HL-60/S4 (cell line): ENCODE measurements around the gene ZBTB47.

Experiments
- in situ Hi-C: fragments of 300-500 bp; cut with MboI; formaldehyde crosslinking; loops from 2 replicates; pipeline ENCODE4 v1.14.3; 2022; ENCODE audit warnings: low sequenced_read_pairs

The ZBTB47 gene

GRCh38 chr3:42652611-42653302, 740 bp upstream of the ZBTB47 start:
- in situ Hi-C loops: no loop called here

DNA sequence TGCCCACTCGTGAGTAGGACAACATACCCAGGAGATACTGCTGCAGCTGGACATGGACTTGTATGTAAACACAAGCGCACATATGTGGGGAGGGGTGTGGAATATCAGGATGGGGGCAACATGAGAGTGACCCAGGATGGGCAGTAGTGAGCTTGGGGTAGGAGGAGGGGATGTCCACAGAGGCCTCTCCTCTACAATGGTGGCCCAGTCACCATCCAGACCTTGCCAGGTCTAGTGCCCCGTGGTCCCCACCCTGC, 266 bp upstream of the ZBTB47 start:
- in situ Hi-C loops: no loop called here

DNA sequence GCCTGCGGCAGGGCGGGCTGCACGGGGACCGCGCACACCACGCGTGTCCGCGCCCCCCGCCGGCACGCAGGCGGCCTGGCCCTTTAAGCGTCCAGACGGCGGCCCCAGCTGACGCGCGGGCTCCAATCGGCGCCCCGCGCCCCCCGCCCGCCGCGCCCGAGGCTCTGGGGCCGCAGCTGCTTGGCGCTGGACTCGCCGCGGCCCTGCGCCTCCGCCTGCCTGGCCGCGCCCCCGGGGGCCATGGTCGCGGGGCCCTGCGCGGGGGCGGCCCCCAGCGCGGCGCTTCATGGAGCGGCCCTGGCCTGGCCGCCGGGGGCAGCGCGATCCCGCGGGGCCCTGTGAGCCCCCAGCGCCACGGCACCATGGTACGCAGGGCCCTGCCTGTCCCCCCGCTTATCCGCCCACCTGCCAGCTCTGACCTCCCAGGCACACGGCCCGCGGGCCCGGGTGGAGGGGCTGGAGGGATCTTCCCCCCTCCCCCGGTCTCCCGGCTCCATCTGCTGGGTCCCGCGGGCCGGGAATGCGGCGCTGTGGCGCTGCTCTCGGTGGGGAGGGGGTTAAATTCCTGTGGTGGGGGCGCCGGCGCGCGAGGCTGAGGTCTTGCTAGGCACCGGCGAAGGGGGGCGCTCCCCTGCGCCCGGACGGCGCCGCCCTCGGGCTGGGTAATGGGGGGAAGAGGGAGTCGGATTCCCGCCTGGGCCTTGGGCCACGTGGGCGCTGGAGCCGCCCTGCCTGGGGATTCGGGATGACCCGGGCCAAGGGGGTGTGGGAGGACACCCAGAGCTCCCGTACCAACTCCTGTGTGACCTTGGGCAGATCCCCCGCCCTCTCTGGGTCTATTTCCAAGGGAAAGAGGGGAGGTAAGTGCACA, 1.1 kb downstream of the ZBTB47 start:
- in situ Hi-C loops: no loop called here

DNA sequence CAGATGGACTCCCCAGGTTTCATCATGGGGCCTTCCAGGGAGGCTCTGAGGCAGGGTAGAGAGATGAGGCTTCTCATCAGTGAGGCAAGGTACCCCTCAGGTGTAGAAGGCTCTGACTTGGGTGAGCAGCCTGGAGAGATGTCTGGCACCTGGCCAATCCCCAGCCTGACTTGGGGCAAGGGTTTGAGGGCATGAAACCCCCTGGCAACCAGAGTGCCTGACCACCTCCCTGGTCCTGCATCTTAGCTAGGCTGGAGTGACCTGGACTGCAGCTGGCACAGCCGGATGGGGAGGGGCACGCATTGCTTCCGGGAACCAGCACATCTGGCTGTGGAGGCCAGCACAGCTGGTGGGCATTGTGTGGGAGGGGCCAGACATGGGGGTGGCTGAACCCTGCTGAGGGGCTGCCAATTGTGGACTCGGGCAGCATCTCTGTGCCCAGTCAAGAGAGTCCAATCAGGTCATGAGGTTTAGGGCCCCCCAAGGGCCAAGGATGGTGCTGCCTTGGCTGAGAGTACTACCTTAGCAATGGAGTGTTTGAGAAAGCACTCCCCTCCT, 1.9 kb downstream of the ZBTB47 start:
- in situ Hi-C loops: no loop called here

- in situ Hi-C loops: no loop called here
Observed at GRCh38 chr3:42655980-42656679, 2.6 kb downstream of the ZBTB47 start.

- in situ Hi-C loops: no loop called here
Observed at GRCh38 chr3:42656680-42657610, 3.4 kb downstream of the ZBTB47 start.

- in situ Hi-C loops: no loop called here
Observed at GRCh38 chr3:42657675-42658074, 4.2 kb downstream of the ZBTB47 start.

DNA sequence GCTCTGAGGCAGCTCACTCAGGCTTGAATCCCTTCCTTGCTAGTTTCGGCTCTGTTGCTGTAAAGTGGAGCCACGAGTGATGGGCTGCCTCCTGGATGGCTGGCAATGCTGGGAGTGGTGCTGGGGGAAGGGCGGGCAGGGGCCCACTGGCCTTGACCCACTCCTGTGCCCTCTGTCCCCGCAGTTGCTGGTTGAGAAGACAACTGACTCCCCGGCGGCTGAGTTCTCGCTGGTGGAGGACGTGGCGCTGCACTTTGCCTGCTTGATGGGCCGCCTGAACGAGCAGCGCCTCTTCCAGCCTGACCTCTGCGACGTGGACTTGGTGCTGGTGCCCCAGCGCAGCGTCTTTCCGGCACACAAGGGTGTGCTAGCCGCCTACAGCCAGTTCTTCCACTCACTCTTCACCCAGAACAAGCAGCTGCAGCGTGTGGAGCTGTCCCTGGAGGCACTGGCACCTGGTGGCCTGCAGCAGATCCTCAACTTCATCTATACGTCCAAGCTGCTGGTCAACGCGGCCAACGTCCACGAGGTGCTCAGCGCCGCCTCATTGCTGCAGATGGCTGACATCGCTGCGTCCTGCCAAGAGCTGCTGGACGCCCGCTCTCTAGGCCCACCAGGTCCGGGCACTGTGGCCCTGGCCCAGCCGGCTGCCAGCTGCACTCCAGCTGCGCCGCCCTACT, 4.7 kb downstream of the ZBTB47 start:
- in situ Hi-C loops: no loop called here

DNA sequence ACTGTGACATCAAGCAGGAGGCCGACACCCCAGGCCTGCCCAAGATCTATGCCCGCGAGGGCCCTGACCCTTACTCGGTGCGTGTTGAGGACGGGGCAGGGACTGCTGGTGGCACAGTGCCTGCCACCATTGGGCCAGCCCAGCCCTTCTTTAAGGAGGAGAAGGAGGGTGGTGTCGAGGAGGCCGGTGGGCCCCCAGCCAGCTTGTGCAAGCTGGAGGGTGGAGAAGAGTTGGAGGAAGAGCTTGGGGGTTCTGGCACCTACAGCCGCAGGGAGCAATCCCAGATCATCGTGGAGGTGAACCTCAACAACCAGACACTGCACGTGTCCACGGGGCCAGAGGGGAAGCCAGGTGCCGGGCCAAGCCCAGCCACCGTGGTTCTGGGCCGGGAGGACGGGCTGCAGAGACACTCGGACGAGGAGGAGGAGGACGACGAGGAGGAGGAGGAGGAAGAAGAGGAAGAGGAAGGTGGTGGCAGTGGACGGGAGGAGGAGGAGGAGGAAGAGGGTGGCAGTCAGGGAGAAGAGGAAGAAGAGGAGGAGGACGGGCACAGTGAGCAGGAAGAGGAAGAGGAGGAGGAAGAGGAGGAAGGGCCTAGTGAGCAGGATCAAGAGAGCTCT, 5.4 kb downstream of the ZBTB47 start:
- in situ Hi-C loops: no loop called here

DNA sequence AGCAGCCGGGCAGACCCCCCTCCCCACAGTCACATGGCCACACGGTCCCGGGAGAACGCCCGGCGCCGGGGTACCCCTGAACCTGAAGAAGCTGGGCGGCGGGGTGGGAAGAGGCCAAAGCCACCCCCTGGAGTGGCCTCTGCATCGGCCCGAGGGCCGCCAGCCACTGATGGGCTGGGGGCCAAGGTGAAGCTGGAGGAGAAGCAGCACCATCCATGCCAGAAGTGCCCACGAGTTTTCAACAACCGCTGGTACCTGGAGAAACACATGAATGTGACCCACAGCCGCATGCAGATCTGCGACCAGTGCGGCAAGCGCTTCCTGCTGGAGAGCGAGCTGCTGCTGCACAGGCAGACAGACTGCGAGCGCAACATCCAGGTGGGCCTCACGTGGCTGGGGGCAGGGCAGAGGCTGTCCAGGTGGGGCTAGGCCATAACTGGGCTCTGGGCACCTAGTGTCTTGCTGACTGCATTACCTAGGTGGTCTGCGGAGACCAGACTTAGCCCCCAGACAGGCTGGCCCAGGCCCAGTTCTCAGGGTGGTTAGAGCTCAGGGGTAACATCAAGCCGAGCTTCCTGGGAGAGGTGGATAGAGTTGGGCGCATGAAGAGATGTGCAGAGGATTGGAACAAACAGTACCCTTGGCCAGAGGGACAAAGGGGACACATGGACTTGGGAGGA, 6.1 kb downstream of the ZBTB47 start:
- in situ Hi-C loops: no loop called here

GRCh38 chr3:42660131-42660715, 6.7 kb downstream of the ZBTB47 start:
- in situ Hi-C loops: no loop called here

DNA sequence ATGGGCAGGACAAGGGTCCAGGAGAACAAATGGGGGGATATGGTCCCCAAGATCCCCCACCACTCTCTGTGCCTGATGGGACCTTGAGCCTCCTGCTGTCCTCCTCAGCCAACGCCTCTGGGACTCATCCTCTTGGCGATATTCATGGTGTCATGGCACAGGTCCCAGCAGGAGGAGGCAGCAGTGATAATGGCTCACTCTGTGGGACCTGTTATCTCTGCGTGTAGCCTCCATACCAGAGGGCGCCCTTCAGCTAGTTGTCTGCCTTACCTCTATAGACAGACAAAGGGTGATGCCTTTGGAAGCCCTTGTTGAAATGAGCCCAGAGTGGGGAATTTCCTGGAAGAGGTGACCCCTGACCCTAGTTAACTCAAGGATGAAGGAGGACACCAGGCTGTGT, 7.4 kb downstream of the ZBTB47 start:
- in situ Hi-C loops: no loop called here

DNA sequence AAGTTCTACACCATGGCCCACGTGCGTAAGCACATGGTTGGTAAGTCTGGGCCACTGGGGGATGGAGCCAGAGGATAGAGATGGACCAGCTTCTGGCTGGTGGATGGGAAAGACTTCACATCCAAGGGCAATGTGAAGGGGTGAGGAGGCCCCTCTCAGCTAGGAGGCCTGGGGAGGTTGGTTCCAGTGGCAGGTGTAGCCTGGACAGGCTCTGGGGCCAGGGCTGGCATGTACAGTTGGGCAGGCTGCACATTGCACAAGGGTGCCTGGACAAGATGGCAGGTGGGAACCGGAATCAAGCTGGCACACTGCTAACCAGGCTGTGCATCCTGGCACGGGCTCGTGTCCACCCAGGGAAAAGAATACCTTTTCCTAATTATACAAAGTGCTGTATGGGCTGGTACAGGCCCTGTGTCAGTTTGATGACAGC, 8.1 kb downstream of the ZBTB47 start:
- in situ Hi-C loops: no loop called here

DNA sequence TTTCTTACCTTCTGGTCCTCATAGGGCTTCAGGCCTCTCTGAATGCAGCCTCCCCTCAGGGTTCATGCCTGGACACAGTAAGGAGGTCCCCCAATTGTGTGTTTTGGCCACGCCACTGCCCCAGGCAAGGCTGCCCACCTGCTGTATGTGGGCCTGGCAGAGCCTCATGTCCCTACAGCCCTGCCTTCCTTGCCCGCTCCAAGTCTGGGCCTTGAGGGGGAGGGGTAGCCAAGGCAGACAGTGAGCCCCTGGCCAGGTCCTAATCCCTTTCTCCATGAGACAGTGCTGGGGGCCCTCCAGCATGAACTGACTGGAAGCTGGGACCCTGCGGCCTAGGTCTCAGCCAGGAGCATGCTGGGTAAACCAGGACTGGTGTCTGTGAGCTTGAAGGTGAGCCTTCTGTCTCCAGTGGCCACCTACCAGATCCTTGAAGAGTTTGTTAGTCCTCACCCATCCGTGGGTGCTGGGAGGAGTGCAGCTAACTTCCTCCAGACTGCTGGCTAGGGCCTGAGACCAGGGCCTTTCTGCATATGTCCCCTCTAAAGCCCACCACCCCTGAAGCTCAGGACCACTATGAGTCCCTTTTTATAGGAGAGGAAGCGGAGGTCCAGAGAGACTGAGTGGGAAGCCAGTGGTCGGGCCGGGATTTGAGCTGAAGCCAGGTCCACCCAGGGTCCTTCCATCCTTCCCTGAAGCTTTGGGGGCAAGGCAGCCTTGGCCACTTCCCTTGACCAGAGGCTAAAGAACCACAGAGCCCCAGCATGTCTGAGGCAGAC, 8.7 kb downstream of the ZBTB47 start:
- in situ Hi-C loops: no loop called here

- in situ Hi-C loops: no loop called here
Observed at GRCh38 chr3:42662813-42663535, 9.5 kb downstream of the ZBTB47 start.

DNA sequence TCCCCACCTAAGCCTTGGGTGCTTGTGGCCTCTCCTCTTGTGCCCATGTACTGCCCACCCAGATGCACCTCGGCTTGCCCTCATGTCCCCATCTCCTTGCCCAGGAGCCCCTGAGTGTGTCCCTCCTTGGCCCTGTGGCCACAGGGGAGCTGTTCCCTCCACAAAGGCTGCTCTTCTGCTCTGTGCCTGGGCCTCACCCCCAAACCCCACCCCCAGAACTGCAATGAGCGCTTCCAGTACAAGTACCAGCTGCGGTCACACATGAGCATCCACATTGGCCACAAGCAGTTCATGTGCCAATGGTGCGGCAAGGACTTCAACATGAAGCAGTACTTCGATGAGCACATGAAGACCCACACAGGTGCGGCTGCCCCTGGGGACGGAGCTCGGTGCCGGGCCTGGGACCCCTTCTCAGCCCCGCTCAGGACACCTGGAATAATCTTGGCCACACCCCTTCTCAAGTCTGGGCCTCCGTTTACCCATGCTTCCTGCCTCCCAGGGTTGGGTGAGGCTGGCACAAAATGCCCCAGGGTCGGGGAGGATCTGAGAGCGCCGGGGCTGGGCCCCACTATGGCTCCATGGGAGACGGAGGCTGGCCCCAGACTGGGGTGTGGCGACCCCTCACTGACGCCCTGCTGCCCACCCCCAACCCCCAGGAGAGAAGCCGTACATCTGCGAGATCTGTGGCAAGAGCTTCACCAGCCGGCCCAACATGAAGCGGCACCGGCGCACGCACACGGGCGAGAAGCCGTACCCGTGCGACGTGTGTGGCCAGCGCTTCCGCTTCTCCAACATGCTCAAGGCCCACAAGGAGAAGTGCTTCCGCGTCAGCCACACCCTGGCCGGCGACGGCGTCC, 10.3 kb downstream of the ZBTB47 start:
- in situ Hi-C loops: no loop called here
